HG02973 (cell line): Measurements from ENCODE around the gene RNF149.

ENCODE experiments used
- ATAC-seq: cut with Tn5 transposase; IDR thresholded peaks from one replicate; pipeline ENCODE4 v1.9.1; 2021; ENCODE audit warnings: moderate library complexity; ENCODE audit not compliant: unreplicated experiment

The RNF149 gene

DNA sequence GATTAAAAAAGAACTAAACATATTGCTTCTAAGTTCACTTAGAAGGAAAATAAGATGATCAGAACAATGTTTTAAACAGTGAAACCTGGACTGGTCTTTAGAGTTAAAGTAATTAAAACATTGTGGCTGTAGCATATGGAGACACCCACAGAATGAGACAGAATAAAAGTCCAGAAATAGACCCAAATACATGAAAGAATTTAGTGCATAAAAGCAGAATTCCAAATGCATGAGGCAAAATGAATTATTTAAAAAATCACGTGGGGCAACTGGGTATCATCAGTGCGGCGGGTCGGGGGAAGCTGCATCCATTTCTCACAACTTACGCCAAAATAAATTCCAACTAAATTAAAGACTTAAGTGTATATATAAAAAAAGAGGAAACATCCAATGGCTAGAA is 12.1 kb downstream of the RNF149 start:
- no peak for ATAC-seq

DNA sequence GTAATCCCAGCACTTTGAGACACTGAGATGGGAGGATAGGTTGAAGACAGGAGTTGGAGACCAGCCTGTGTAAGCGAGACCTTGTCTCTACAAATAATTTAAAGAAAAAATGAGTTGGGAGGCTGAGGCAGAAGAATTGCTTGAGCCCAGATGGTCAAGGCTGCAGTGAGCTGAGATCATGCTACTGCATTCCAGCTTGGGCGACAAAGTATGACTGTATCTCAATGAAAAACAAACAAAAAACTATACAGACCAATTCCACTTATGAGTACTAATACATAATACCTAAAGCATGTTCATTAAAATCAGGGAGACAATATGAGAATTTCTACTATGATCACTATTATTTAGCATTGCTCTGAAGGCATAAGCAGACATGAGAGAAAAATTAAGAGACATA is 12.6 kb downstream of the RNF149 start:
- no peak for ATAC-seq

DNA sequence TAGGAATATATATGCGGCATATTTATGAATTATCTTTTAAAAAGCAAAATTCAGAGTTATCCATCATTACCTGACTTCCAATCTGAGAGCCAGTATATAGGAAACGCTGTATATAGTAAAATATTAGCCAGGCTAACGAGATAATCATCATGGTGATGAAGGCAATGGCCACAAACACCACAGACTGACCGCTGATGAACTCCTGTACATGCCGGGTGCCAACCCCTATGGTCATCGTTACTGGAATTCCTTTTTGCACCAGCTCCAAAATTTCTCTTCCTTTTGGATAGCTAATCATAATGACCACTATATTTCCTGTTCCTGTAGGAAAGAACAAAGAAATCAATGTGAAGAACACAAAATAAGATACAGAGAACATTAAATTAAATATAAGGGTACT is 13.6 kb downstream of the RNF149 start:
- no peak for ATAC-seq

DNA sequence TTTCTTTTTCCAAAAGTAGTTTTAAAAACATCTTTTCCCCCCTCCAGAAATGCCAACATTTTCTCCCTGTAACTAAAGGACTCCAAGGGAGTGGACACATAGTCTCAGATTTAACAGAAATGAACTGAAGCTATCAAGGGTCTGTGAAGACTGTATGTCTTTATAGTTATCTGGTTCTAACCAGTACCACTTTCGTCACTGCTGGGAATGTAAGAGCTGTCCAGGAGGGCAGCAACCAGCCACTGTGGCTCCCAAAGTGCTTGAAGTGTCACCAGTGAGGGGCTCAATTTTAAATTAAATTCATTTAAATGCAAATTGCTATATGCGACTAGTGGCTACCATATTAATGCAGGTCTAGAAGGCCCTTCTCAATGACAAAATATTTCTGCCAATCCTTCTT is 15.0 kb downstream of the RNF149 start:
- ATAC-seq = no peak

DNA sequence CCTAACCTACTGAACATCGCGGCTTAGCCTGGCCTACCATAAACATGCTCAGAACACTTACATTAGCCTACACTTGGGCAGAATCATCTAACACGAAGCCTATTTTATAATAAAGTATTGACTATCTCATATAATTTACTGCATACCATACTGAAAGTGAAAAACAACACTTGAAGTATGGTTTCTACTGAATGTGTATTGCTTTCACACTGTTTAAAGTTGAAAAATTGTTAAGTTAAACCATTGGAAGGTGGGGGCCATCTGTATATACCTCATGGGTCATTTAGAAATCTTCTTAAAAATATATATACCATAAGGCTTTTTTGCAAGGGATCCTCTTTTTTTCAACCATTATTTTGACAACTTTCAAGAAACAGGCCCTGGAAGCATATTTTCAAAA is 16.5 kb downstream of the RNF149 start:
- ATAC-seq = no peak

DNA sequence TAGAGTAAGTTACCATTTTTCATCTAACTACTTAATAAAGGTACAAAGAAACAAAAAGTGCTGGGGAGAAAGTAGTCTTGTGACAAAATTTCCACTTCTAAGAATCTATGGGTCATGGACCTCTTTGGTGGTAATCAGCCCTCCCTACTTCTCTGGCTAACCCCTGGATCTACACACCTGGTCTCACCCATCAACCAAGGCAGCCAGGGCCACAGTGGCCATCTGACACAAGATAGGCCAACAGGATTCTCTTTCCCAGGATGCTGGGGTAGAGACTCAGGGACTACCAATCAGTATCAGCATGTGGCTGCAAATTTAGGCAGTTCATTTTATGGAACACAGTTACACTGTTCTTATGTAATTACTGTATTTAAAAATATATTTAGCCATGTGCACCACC is 17.8 kb downstream of the RNF149 start:
- ATAC-seq = no peak

DNA sequence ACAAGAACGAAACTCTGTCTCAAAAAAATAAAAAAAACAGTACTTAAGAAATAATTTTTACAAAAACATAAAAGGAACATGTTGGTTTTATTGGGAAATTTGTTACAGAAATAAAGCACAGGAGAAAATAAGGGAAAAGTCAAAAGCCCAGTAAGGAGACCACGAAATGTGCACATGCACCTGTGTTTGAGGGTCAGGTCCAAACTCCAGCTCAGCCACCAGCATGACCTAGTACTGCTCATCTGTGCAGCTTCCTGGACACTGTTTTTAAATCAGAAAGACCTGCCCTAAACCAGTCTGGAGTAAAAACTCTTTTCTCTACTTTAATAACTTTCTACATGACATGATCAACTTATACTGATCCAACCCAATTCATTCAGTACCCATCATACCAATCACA is 21.2 kb downstream of the RNF149 start:
- ATAC-seq = no peak

DNA sequence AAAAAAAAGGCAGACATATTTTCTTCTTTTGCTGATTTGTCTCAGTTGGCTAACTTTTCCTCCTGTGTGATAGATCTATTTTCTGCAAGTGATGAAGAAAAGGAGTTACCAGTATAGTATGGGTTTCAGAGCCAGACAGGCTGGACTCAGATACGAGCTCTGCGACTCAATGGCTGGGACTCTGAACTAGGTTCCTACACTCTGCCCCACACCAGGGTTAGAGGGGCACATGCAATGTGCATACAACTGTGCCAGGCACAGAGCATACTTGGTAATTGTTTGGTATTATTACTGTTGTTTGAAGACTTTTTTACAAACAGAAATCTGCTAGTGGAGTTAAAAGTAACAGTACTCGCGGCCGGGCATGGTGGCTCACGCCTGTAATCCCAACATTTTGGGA is 21.8 kb downstream of the RNF149 start:
- no peak for ATAC-seq

DNA sequence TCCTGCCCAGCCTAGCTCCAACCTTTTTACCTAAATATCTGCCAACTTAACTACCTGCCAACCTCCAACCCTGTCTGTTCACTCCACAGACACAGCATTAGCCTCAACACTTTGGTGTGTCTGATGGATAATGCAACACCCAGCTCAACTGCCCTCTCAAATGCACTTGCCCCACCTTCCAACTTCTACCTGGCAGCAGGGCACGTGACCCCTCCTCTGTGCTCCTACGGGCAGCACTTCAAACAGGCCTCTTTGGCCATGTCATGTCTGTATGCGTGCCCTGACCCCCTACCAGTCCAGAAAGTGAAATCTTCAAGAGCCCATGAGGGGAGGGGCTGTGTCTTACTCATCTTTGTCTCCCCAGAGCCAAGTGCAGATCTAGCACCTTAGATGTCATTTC is 25.5 kb downstream of the RNF149 start:
- no peak for ATAC-seq

DNA sequence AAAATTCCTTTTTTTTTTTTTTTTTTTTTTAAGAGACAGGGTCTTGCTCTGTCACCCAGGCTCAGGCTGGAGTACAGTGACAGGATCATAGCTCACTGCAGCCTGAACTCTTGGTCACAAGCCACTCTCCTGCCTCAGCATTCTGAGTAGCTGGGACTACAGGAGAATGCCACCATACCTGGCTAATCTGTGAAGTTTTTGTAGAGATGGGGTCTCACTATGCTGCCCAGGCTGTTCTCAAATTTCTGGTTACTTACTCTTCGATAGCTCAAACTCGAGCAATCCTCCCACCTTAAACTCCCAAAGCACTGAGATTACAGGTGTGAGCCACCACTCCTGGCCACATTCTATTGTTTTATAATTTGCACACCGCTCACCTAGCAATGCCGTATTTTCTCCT is 27.0 kb downstream of the RNF149 start:
- no peak for ATAC-seq

DNA sequence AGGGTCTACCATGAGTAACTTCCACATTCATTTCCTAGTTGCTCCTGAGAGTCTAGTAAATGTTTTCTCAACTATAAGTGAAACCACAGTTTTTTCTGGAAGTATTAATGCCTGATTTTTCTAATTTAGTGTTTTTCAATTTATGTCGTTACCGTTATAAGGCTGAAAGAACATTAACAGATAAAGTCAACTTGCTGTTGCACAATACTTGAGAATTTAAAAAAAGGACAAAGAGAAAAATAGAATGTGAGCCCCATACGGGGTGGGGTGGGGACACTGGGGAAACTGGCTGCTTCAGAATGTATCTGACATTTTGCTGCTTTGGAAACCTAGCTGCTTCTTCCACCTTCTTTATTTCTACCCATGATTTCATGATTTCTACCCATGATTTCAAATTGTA is 29.6 kb downstream of the RNF149 start:
- ATAC-seq = no peak

DNA sequence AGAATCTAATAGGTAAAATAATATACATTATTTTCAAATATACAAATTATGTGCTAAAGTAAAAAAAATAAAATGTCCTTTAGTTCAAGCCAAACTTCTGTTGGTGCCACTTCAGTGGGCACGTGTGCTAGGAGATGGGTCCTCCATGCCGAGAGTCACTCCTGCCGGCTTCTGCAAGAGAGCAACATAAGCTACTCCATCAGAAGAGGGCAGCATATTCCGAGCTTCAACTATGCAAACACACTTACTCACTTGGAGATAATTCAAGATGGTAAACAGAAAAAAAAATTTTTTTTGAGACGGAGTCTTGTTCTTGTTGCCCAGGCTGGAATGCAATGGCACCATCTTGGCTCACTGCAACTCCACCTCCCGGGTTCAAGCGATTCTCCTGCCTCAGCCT is 31.4 kb downstream of the RNF149 start:
- no peak for ATAC-seq

DNA sequence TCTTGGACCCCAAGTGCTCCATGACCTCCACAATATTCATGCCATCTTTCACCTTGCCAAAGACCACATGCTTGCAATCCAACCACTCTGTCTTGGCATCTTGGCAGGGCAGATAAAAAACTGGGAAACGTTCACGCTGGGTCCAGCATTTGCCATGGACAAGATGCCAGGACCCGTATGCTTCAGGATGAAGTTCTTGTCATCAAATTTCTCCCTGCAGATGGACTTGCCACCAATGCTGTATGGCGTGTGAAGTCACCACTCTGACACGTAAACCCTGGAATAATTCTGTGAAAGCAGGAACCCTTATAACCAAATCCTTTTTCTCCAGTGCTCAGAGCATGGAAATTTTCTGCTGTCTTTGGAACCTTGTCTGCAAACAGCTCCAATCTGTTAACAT is 34.4 kb downstream of the RNF149 start:
- no peak for ATAC-seq

DNA sequence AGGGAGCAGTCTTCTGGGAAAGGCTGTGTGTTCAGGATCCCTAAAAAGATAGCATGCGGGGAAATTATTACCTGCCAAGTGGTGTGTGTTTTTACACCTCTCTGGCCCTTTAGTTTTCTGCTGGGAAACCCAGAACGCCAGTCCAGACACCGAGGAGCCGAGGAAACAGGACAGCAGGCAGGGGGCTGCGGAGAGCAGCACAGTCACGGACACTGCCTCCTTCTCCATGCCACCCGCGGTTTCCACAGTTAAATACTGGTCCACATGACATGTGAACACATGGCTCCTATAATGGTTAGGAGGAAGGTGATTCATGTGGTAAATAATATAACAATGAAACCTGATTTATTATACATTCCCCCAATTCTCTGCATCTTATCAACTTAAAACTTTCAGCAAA is 35.4 kb downstream of the RNF149 start:
- ATAC-seq = no peak

DNA sequence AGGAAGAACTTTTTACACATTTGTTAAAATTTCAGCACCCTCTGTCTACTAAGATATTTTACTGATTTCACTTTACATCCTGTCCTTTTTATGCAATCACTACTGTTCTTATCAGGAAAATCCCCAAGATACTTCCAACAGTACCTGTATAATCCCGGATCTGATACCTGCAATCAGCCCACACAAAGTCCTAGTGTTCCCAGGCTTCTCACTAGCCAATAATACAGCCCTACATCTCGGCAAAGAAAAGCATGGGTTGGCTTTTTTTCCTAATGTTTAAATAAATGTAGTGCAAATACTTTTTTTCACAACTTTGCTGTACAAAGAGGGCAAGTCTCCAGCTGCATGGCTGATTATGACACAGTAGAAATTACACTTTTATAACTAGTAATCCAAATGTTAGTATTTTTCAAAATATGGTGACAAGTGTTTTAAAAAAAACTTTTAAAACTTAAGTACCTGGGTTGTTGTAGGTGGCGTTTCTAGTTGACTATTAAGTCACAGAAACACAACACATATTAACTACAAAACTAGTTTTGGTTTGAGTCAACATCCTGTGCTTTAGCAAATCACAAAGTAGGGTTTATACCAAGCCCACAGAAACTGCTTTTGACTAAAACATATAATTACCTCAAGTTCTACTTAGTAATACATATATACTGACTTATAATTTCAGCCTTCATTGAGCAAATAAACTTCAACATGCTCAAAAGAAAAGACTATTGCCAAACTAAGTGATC is 36.3 kb downstream of the RNF149 start:
- peak; percentile 81 for ATAC-seq

DNA sequence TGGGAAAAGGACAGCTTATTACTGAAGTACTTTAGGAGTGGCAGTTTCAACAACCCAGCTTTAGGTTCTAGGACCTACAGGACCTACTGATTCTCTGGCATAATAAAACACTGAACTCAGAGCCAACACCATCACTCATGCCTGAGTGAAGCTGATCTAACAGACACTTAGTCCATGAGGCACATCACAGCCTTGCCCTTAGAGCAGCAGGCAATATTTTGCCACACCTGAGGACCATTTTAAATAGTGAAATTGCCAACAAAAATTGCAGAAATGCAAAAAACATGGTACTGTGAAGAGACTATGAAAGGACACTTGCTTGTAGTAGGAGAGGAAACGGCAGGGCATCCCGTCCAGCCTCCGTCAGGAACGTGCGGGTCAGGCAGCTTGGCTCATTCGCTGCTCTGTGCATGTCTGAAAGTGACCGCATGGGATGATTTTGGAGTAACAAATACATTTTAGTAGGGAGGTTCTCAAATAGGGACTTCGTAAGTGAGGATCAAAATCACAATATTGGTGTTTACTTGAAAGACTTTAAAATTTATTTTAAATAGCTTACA is 37.7 kb downstream of the RNF149 start:
- no peak for ATAC-seq

DNA sequence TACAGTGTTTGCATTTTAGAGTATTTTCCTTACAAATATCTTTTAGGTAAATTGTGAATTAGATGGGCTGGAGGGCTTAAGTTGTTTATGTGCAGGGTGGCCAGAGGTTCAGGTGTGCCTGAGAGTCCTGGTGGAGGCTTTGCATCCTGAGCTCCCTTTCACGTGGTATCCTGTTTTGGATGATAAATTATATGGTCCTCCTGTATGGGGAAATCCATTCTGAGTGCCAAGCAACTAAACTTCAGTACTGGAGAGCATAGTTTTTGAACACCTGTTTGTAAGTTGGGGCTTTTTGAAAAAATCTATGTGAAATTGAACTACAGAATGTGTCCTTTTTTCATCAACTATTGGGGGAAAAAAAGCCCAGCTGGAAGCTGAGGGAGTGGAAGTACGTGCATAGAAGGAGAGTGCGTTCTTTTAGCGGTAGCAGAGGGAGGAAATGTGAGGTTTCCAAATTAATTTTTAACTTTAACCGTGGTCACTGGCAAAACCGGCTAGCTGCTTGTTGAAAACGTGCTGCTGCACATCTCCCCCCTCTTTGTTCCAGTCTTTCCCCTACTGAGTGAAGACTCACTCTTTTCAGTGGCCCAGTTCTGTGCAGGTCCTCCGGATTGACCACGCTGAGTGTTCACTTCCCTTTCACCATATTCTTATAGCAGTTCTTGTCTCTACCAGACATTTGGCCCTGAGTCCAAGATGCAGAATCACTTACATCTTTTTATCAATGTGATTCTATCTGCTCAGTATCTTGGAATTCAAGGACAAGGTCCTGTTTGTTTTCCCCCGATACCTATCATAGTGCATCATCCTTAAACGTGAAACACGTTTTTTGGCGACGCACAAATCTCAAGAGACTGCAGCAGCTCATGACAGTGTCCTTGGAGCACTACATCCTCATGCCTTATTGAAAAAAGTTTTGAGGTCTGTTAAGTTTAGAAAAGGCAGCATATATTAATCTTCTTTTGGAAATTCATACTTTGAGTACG is 40.5 kb downstream of the RNF149 start:
- no peak for ATAC-seq

DNA sequence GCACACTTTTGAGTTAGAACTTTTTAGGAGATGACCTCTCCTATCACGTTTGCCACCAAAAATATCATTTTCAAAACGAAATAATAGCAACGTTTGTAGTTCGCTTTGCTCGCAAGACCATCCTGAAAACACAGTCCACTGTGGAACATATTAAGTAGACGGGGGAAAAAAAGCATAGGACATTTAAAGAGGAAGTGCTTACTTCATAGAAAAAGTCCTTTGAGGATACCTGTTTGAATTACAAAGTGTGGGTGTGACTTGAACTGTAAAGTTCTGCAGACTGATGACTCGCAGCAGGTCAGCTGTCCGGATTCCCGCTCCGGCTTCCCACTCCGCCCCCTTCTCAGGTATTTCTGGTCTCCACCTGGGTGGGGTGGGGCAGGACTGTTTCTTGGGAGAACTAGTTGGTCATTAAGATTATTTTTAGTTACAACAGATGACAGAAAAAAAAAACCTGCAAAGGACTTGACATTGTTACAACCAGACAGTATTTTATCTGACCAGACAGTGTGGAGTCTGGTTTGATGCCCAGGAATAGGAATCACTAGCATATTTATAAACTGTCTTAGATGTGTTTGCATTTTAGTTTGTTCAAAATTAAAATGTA is 42.5 kb downstream of the RNF149 start:
- no peak for ATAC-seq

DNA sequence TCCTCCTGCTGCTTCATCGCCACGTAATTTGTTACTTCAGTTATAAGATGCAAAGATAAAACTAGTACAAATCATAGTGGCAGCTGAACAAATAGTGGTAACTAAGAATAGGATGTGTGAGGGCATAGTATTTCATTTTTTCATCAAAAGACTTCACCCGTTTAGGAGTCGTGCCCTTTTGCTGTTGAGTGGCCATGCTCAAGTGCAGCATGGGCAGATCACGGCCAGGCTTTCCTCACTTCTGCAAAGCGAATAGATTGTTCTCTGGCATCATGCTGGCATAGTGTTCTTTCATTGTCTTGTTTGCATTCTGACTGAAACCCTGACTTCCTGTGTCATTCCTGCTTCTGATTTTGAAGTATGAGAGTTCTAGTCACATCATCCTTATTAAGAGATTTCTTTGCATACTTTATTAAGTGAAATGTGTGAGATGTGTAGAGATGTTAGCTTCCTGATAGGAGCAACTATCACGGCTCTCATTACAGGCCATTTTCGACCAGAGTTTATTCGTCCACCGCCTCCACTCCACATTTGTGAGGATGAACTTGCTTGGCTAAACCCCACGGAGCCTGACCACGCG is 44.1 kb downstream of the RNF149 start:
- no peak for ATAC-seq

DNA sequence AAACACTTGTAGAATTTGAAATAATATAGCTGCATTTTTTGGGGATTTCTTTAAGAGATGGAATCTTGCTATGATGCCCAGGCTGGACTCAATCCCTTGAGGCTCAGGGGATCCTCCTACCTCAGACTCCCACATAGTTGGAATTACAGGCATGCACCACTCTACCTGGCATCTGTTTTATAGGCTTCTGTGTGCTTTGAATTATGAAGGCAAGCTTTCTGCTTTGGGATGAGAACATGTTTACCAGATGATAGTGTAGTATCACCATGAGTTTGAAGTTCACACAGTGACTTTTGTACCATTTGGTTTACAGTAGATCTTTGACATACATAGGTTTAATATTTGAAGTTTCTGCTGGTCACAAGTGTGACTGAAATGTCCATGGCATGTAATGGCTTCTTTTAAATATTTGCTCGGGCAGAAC is 45.1 kb downstream of the RNF149 start:
- ATAC-seq = no peak

DNA sequence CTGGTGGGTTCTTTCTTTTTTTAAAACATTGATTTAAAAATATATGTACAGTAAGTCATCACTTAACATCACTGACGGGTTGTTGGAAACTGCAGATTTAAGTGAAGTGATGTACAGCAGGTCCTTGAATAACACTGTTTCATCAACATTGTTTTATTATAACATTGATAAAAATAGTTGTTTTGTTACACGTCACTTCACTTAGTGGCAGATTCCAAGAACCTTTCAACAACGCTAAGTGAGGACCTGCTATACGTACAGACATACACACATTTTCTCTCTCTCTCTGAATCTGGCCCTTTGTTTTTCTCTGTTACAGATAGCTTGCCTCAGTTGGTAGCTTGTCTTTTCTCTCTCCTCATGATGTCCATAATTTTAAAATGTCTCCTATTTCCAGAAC is 46.4 kb downstream of the RNF149 start:
- ATAC-seq = no peak
